SK-N-SH treated with all-trans-retinoic acid at 6 μM for 48 hours (cell line): ENCODE measurements around the gene PLXNA4.

Source experiments
- ARNTL ChIP-seq: fragments of 450-650 bp; formaldehyde crosslinking; IDR thresholded peaks from 2 replicates; pipeline ENCODE4 v1.5.0; 2020; ENCODE audit warnings: low read depth, mild to moderate bottlenecking, moderate library complexity, borderline replicate concordance
- ESRRG ChIP-seq: fragments of 250-450 bp; sonication (Bioruptor Pico); IDR thresholded peaks from 2 replicates; pipeline ENCODE4 v1.6.1; 2021; ENCODE audit warnings: mild to moderate bottlenecking
- RARB ChIP-seq: fragments of 250-450 bp; sonication (Bioruptor Pico); IDR thresholded peaks from 2 replicates; pipeline ENCODE4 v1.8.0; 2021; ENCODE audit warnings: mild to moderate bottlenecking, moderate library complexity
- SNAI2 ChIP-seq: fragments of 250-450 bp; sonication (Bioruptor Pico); IDR thresholded peaks from 2 replicates; pipeline ENCODE4 v1.5.0; 2020; ENCODE audit warnings: mild to moderate bottlenecking, moderate library complexity
- TCF4 ChIP-seq: fragments of 250-450 bp; sonication (Bioruptor Pico); IDR thresholded peaks from 2 replicates; pipeline ENCODE4 v1.8.0; 2021; ENCODE audit warnings: mild to moderate bottlenecking, moderate library complexity, borderline replicate concordance
- TOX ChIP-seq: fragments of 250-450 bp; sonication (Bioruptor Pico); IDR thresholded peaks from 2 replicates; pipeline ENCODE4 v1.8.0; 2021; ENCODE audit warnings: mild to moderate bottlenecking, moderate library complexity, borderline replicate concordance
- ZFP3 ChIP-seq: fragments of 250-450 bp; sonication (Bioruptor Pico); IDR thresholded peaks from 2 replicates; pipeline ENCODE4 v1.5.0; 2020; ENCODE audit warnings: mild to moderate bottlenecking, moderate library complexity
- ZNF565 ChIP-seq: fragments of 450-650 bp; formaldehyde crosslinking; conservative IDR thresholded peaks from 2 replicates; pipeline ENCODE4 v1.5.0; 2020; ENCODE audit warnings: low read depth, mild to moderate bottlenecking, moderate library complexity
- ZNF70 ChIP-seq: fragments of 450-650 bp; formaldehyde crosslinking; IDR thresholded peaks from 2 replicates; pipeline ENCODE4 v1.5.0; 2020; ENCODE audit warnings: mild to moderate bottlenecking, moderate library complexity
- TF ChIP-seq, protein P1 (sequence below): fragments of 250-450 bp; sonication (Bioruptor Pico); IDR thresholded peaks from 2 replicates; pipeline ENCODE4 v1.8.0; 2021; ENCODE audit warnings: low read depth, mild to moderate bottlenecking, moderate library complexity, borderline replicate concordance
- TF ChIP-seq, protein P2 (sequence below): fragments of 250-450 bp; sonication (Bioruptor Pico); IDR thresholded peaks from 2 replicates; pipeline ENCODE4 v1.8.0; 2020; ENCODE audit warnings: mild to moderate bottlenecking, moderate library complexity, borderline replicate concordance
- TF ChIP-seq, protein P3 (sequence below): fragments of 250-450 bp; sonication (Bioruptor Pico); IDR thresholded peaks from 2 replicates; pipeline ENCODE4 v1.5.1; 2020; ENCODE audit warnings: low read depth, mild to moderate bottlenecking, moderate library complexity
- TF ChIP-seq, protein P4 (sequence below): fragments of 250-450 bp; sonication (Bioruptor Pico); IDR thresholded peaks from 2 replicates; pipeline ENCODE4 v1.5.0; 2020; ENCODE audit warnings: mild to moderate bottlenecking, moderate library complexity

DNA sequence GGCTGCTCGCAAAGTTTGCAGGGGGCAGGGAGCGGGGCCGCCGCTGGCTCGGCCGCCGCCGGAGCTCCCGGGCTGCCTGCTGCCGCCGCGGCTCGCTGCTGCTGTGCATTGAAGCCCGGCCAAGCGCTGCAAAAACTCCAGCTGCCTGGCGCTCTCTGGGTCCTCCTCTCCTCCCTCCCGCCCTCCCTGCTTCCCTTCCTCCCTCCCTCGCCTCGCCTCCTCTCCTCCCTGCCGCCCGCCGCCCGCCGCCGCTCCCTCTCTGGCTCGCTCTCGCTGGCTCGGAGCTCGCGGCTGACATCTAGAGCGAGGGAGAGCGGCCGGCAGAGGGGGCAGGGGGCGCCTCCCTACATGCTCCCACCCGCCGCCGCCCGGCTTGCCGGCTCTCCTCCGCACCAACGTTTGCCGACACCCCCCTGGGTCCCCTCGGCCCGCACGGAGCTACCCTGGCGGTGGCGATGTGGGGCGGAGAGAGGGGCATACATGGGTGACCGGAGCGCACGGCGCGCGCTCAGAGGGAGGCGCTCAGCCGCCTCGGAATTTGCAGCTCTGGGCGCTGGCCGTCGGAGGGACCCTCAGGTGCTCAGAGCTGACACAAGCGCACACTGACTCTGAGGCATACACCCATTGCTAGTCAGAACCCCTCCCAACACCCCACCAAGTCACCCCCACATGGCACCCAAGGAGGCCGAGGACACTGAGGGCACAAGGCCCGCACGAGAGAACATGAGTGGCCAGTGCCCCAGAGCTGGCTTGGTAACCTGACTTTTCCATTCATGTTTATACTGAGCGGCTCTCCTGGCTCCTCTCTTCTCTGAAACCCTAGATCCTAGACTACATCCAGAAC lies 1.2 kb upstream of the PLXNA4 start:
- TF ChIP-seq ZFP3 (CRISPR knock-in tag) (no peak), ZNF565 (CRISPR knock-in tag) (no peak), SNAI2 (CRISPR knock-in tag) (no peak), TCF4 (CRISPR knock-in tag) (no peak), ESRRG (no peak), ARNTL (no peak), RARB (CRISPR knock-in tag) (no peak), TOX (CRISPR knock-in tag) (no peak), ZNF70 (CRISPR knock-in tag) (no peak)
- TF ChIP-seq, protein P1, sequence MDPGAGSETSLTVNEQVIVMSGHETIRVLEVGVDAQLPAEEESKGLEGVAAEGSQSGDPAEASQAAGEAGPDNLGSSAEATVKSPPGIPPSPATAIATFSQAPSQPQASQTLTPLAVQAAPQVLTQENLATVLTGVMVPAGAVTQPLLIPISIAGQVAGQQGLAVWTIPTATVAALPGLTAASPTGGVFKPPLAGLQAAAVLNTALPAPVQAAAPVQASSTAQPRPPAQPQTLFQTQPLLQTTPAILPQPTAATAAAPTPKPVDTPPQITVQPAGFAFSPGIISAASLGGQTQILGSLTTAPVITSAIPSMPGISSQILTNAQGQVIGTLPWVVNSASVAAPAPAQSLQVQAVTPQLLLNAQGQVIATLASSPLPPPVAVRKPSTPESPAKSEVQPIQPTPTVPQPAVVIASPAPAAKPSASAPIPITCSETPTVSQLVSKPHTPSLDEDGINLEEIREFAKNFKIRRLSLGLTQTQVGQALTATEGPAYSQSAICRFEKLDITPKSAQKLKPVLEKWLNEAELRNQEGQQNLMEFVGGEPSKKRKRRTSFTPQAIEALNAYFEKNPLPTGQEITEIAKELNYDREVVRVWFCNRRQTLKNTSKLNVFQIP (CRISPR knock-in tag), result no peak
- TF ChIP-seq, protein P2, sequence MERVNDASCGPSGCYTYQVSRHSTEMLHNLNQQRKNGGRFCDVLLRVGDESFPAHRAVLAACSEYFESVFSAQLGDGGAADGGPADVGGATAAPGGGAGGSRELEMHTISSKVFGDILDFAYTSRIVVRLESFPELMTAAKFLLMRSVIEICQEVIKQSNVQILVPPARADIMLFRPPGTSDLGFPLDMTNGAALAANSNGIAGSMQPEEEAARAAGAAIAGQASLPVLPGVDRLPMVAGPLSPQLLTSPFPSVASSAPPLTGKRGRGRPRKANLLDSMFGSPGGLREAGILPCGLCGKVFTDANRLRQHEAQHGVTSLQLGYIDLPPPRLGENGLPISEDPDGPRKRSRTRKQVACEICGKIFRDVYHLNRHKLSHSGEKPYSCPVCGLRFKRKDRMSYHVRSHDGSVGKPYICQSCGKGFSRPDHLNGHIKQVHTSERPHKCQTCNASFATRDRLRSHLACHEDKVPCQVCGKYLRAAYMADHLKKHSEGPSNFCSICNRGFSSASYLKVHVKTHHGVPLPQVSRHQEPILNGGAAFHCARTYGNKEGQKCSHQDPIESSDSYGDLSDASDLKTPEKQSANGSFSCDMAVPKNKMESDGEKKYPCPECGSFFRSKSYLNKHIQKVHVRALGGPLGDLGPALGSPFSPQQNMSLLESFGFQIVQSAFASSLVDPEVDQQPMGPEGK (CRISPR knock-in tag), result no peak
- TF ChIP-seq, protein P3, sequence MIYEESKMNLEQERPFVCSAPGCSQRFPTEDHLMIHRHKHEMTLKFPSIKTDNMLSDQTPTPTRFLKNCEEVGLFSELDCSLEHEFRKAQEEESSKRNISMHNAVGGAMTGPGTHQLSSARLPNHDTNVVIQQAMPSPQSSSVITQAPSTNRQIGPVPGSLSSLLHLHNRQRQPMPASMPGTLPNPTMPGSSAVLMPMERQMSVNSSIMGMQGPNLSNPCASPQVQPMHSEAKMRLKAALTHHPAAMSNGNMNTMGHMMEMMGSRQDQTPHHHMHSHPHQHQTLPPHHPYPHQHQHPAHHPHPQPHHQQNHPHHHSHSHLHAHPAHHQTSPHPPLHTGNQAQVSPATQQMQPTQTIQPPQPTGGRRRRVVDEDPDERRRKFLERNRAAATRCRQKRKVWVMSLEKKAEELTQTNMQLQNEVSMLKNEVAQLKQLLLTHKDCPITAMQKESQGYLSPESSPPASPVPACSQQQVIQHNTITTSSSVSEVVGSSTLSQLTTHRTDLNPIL (CRISPR knock-in tag), result no peak
- TF ChIP-seq, protein P4, sequence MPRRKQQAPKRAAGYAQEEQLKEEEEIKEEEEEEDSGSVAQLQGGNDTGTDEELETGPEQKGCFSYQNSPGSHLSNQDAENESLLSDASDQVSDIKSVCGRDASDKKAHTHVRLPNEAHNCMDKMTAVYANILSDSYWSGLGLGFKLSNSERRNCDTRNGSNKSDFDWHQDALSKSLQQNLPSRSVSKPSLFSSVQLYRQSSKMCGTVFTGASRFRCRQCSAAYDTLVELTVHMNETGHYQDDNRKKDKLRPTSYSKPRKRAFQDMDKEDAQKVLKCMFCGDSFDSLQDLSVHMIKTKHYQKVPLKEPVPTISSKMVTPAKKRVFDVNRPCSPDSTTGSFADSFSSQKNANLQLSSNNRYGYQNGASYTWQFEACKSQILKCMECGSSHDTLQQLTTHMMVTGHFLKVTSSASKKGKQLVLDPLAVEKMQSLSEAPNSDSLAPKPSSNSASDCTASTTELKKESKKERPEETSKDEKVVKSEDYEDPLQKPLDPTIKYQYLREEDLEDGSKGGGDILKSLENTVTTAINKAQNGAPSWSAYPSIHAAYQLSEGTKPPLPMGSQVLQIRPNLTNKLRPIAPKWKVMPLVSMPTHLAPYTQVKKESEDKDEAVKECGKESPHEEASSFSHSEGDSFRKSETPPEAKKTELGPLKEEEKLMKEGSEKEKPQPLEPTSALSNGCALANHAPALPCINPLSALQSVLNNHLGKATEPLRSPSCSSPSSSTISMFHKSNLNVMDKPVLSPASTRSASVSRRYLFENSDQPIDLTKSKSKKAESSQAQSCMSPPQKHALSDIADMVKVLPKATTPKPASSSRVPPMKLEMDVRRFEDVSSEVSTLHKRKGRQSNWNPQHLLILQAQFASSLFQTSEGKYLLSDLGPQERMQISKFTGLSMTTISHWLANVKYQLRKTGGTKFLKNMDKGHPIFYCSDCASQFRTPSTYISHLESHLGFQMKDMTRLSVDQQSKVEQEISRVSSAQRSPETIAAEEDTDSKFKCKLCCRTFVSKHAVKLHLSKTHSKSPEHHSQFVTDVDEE (CRISPR knock-in tag), result no peak
